ENCODE measurements around the gene OTX1. TPM values are rescaled to one million over a fixed set of nuclear protein-coding genes. Genes with fewer than 3 reads are reported as not detected.

Gene OTX1
- total and polyA plus RNA-seq, 9 of the 15 experiments (the other 6 are each of a cell fraction or from before 2014, with no cell fraction given), result 0.18 to 7.1 (median 0.58) TPM

DNA sequence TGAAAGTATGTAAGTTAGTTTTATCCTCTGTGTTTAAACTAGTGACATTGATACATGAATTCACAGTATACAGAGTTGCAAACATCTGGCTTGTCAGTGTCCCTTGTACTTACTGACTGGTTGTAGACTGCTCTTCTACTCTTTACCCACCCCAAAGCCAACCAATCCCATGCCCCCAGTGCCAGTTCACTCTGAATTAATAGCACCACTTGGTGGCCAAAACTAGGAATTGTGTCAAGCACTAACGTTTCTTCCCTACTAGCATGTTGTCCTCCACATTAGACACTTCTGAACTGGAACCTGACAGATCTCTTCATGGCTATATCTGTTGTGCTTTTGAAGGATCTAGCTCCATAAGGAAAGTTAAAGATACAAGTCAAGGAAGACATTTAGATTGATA lies 27.2 kb upstream of the OTX1 start:
- H3K36me3 ChIP-seq (ENCODE audit: control insufficient read depth, insufficient read depth, low read length), result no peaks in the 10 kb centered on the region
- H3K27ac ChIP-seq (ENCODE audit: extremely low read depth, low read depth, low read length), result no peak overlapping the region
- ATAC-seq (peak; percentile 80), DNase-seq (ENCODE audit: extremely low read depth in 1 of 4, low spot score in 3 of 4) (peak; percentile 23 to 47 (median 34)), FAIRE-seq (peak; percentile 74)
- no peaks in the 10 kb centered on the region for H3K79me2 ChIP-seq (ENCODE audit: control insufficient read depth, insufficient read depth, low read length)
- in situ Hi-C loops (cut with MboI) (no loop called here), intact Hi-C loops (cut with micrococcal nuclease) (loop anchor here (1.0 kb wide), 1 partner anchor 236 kb away; no protein-coding TSS in a partner anchor)
- POLR2A ChIA-PET, result interaction anchor here (0.7 kb wide), 1 partner anchor 516 kb away, joined by 3 read pairs; no protein-coding TSS in a partner anchor
- no peak overlapping the region for H2AFZ ChIP-seq (ENCODE audit: low read depth, low read length)
- no peak overlapping the region for H3K9ac ChIP-seq (ENCODE audit: insufficient read depth in 1 of 2, low read depth in 2 of 2, low read length in 2 of 2)
- H3K9me1 ChIP-seq (ENCODE audit: control insufficient read depth, insufficient read depth, low read length), result no peaks in the 10 kb centered on the region
- CTCF ChIA-PET (ENCODE audit: low intra/inter-chr PET ratio), result interaction anchor here (0.7 kb wide), 1 partner anchor 566 kb away, joined by 3 read pairs; no protein-coding TSS in a partner anchor
- BruUV-seq (replicated peaks), result no TSS peak
- no peaks in the 10 kb centered on the region for H4K20me1 ChIP-seq (replicated peaks; ENCODE audit: control insufficient read depth, insufficient read depth, low read length)
- no peaks in the 10 kb centered on the region for H3K4me1 ChIP-seq (replicated peaks in 1 of 2; ENCODE audit: control insufficient read depth in 2 of 2, insufficient read depth in 2 of 2, low read length in 2 of 2)
- no peaks in the 10 kb centered on the region for H3K9me3 ChIP-seq (replicated peaks; ENCODE audit: control insufficient read depth, insufficient read depth, low read depth, low read length)
- no peaks in the 10 kb centered on the region for H3K27me3 ChIP-seq (ENCODE audit: control insufficient read depth in 2 of 2, insufficient read depth in 2 of 2, low read length in 2 of 2)
- H3K4me2 ChIP-seq (ENCODE audit: insufficient read depth, low read length), result no peak overlapping the region
- 0% methylated on average over 1 of the region's 1 CpG for WGBS (ENCODE audit: insufficient coverage, low coverage, missing lambda C conversion rate)
- no peak overlapping the region for H3K4me3 ChIP-seq
- TF ChIP-seq HMG20A (CRISPR knock-in tag; conservative IDR thresholded peaks at IDR 0.05) (no peak), RAD21 (CRISPR knock-in tag; conservative IDR thresholded peaks at IDR 0.05 in 1 of 2, IDR thresholded peaks at IDR 0.05 in 1 of 2) (peak; percentile 18 to 72; a peak in 2 of 4 replicates), SMC3 (conservative IDR thresholded peaks at IDR 0.05; ENCODE audit: insufficient read depth, low read depth, low read length) (peak; percentile 30; the same call in 1 of the 2 replicates), PML (IDR thresholded peaks at IDR 0.05; ENCODE audit: low read length) (no peak), KDM5B (IDR thresholded peaks at IDR 0.05; ENCODE audit: insufficient replicate concordance, low read depth, low read length) (no peak), THRAP3 (IDR thresholded peaks at IDR 0.05; ENCODE audit: borderline replicate concordance) (no peak), ZNF644 (tag; IDR thresholded peaks at IDR 0.05; ENCODE audit: low read depth) (no peak), CREB3 (tag; conservative IDR thresholded peaks at IDR 0.05; ENCODE audit: low read depth) (no peak), MCM7 (IDR thresholded peaks at IDR 0.05) (no peak), CLOCK (CRISPR knock-in tag; IDR thresholded peaks at IDR 0.05; ENCODE audit: borderline replicate concordance) (no peak)
- TF ChIP-seq, protein P1, sequence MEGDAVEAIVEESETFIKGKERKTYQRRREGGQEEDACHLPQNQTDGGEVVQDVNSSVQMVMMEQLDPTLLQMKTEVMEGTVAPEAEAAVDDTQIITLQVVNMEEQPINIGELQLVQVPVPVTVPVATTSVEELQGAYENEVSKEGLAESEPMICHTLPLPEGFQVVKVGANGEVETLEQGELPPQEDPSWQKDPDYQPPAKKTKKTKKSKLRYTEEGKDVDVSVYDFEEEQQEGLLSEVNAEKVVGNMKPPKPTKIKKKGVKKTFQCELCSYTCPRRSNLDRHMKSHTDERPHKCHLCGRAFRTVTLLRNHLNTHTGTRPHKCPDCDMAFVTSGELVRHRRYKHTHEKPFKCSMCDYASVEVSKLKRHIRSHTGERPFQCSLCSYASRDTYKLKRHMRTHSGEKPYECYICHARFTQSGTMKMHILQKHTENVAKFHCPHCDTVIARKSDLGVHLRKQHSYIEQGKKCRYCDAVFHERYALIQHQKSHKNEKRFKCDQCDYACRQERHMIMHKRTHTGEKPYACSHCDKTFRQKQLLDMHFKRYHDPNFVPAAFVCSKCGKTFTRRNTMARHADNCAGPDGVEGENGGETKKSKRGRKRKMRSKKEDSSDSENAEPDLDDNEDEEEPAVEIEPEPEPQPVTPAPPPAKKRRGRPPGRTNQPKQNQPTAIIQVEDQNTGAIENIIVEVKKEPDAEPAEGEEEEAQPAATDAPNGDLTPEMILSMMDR (IDR thresholded peaks at IDR 0.05 in 2 of 3, conservative IDR thresholded peaks at IDR 0.05 in 1 of 3; ENCODE audit: insufficient read depth in 2 of 3, low read depth in 1 of 3, low read length in 3 of 3), result peak; percentile 42 to 50 (median 47); a peak in 5 of 6 replicates
- TF ChIP-seq, protein P2, sequence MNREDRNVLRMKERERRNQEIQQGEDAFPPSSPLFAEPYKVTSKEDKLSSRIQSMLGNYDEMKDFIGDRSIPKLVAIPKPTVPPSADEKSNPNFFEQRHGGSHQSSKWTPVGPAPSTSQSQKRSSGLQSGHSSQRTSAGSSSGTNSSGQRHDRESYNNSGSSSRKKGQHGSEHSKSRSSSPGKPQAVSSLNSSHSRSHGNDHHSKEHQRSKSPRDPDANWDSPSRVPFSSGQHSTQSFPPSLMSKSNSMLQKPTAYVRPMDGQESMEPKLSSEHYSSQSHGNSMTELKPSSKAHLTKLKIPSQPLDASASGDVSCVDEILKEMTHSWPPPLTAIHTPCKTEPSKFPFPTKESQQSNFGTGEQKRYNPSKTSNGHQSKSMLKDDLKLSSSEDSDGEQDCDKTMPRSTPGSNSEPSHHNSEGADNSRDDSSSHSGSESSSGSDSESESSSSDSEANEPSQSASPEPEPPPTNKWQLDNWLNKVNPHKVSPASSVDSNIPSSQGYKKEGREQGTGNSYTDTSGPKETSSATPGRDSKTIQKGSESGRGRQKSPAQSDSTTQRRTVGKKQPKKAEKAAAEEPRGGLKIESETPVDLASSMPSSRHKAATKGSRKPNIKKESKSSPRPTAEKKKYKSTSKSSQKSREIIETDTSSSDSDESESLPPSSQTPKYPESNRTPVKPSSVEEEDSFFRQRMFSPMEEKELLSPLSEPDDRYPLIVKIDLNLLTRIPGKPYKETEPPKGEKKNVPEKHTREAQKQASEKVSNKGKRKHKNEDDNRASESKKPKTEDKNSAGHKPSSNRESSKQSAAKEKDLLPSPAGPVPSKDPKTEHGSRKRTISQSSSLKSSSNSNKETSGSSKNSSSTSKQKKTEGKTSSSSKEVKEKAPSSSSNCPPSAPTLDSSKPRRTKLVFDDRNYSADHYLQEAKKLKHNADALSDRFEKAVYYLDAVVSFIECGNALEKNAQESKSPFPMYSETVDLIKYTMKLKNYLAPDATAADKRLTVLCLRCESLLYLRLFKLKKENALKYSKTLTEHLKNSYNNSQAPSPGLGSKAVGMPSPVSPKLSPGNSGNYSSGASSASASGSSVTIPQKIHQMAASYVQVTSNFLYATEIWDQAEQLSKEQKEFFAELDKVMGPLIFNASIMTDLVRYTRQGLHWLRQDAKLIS (CRISPR knock-in tag; IDR thresholded peaks at IDR 0.05), result no peak
